Measurements from ENCODE around the gene PRH2.

DNA sequence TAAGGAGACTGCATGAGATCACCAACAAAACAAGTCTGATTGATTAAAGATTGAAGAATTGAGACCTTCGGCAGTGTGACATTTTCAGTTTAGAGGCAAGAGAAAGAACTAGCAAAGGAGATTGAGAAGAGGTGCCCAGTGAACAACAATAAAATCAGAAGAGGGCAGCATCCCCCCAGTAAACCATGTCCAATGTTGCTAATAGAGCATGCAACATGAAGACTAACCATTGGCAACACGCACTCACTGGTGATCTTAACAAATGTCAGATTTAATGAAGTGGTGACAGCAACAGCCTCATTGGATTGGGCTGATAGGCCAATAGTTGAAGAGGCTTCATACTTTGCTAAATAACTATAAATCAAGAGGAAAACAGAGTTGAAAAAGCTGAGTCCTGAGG is 30.8 kb downstream of the PRH2 start:
- TF ChIP-seq, protein P1, sequence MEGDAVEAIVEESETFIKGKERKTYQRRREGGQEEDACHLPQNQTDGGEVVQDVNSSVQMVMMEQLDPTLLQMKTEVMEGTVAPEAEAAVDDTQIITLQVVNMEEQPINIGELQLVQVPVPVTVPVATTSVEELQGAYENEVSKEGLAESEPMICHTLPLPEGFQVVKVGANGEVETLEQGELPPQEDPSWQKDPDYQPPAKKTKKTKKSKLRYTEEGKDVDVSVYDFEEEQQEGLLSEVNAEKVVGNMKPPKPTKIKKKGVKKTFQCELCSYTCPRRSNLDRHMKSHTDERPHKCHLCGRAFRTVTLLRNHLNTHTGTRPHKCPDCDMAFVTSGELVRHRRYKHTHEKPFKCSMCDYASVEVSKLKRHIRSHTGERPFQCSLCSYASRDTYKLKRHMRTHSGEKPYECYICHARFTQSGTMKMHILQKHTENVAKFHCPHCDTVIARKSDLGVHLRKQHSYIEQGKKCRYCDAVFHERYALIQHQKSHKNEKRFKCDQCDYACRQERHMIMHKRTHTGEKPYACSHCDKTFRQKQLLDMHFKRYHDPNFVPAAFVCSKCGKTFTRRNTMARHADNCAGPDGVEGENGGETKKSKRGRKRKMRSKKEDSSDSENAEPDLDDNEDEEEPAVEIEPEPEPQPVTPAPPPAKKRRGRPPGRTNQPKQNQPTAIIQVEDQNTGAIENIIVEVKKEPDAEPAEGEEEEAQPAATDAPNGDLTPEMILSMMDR (optimal IDR thresholded peaks at IDR 0.05 in 1 of 3, IDR thresholded peaks at IDR 0.05 in 1 of 3, conservative IDR thresholded peaks at IDR 0.05 in 1 of 3; ENCODE audit: extremely low read depth in 1 of 3, insufficient read depth in 2 of 3, low read length in 3 of 3) = peak in 1 of 3 experiments; percentile 8
- TF ChIP-seq EZH2 (IDR thresholded peaks at IDR 0.05; ENCODE audit: low read length) = no peak
